GM18951 (cell line): ENCODE measurements around the gene PHOX2A.

Source experiments
- POLR2A ChIP-seq: IDR thresholded peaks from 4 replicates; pipeline ENCODE4 v1.6.1; 2011; ENCODE audit warnings: mild to moderate bottlenecking; ENCODE audit not compliant: insufficient read length, insufficient read depth; ENCODE audit errors: extremely low read depth
- in situ Hi-C: fragments of 300-500 bp; cut with MboI; formaldehyde crosslinking; loops from one replicate; pipeline ENCODE4 v1.12.0; 2022; ENCODE audit warnings: low sequenced_read_pairs, mixed read lengths, inconsistent platforms; ENCODE audit not compliant: unreplicated experiment

The PHOX2A gene

DNA sequence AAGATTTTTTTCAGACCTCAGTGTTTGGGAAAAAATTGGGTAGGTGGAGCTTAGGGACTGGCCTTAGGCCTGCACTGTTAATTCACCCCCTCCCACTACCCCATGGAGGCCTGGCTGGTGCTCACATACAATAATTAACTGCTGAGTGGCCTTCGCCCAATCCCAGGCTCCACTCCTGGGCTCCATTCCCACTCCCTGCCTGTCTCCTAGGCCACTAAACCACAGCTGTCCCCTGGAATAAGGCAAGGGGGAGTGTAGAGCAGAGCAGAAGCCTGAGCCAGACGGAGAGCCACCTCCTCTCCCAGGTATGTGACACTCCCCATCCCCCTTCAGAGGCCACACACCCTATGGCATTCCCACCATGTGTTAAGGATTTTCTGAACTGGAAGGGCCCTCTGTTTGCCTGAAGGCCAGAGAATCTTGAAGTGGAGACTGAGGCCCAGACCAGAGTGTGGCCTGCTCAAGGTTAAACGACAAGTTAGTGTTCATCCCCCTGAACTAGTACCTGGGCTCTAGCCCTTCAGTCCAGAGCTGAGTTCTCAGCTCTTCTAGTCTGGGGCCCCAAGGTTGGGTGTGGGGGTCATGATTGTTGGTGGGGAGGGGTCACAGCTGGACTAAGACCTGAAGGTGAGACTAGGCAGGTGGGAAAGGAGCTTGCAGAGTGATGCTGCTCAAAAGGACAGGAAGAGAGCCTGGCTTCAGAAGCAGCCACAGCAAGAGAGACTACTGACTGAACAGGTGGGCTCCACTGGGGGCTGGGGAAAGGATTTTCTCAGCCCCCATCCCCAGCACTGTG, 54.3 kb downstream of the PHOX2A start:
- no peak for TF ChIP-seq POLR2A
- in situ Hi-C loops, result no loop called here
